ENCODE results near the gene GSN.

- TF ChIP-seq EZH2 (IDR thresholded peaks at IDR 0.05; ENCODE audit: borderline replicate concordance, insufficient read depth, low read depth, low read length, poor library complexity, severe bottlenecking) (no peak), CTCF (IDR thresholded peaks at IDR 0.05) (no peak)
Observed at GRCh38 chr9:121262953-121263352, 5.0 kb upstream of the GSN start.
